Measurements from ENCODE around the gene RPL38. TPM values are rescaled to one million over a fixed set of nuclear protein-coding genes. Genes with fewer than 3 reads are reported as not detected.

The RPL38 gene
- total and polyA plus RNA-seq, 2 experiments from 2014 or later, result 286 to 5,312 TPM

DNA sequence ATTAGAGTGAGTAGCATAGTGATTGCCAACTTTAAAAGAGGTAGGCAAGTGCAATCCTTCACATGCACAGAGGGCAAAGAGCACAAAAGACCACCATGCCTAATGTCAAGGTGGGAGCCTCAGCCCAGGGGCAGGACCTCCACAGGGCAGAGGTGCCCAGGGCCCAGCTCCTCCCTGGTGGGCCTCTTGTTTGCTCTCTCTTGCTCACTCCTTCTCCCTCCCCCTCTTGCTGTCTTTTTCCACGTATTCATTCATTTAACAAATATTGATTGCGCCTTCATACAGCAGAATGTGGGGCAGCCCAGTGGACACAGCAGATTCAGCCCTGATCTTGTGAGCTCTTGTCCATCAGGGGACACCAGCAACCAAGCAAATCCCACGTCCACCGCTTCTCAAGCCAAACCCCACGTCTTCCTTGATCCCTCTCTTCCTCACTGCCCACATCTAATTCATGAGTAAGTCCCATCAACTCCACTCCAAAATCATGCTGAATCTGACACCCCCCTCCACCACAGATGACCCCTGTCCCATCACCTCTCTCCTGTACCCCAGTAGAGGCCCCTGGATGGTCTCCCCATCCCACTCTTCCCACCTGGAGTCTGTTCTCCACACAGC is 44.1 kb upstream of the RPL38 start:
- Histone ChIP-seq H3K4me2 (no peak overlapping the region), H3K4me3 (no peak overlapping the region), H3K9me2 (ENCODE audit: insufficient read depth) (no peaks in the 10 kb centered on the region; the same call in 1 of the 2 replicates), H3K27ac (ENCODE audit: low read depth) (no peak overlapping the region), H3F3A (replicated peaks; ENCODE audit: low read depth) (no peaks in the 10 kb centered on the region), H3K27me3 (ENCODE audit: insufficient read depth) (no peaks in the 10 kb centered on the region), H4K20me1 (replicated peaks; ENCODE audit: insufficient read depth) (no peaks in the 10 kb centered on the region), H2AFZ (no peak overlapping the region), H3K79me2 (replicated peaks; ENCODE audit: insufficient read depth) (no peaks in the 10 kb centered on the region), H3K4me1 (ENCODE audit: insufficient read depth) (no peaks in the 10 kb centered on the region), H3K36me3 (ENCODE audit: insufficient read depth) (no peaks in the 10 kb centered on the region)
- DNase-seq (ENCODE audit: low spot score) (no peak), ATAC-seq (no peak)
- Mint-ChIP-seq H3K36me3 (ENCODE audit: low read depth) (no peaks in the 10 kb centered on the region), H3K9me3 (peaks cover 5% of the 10 kb centered on the region; the same call in 1 of the 3 replicates), H3K4me3 (no peak overlapping the region), H3K4me1 (peaks cover 4% of the 10 kb centered on the region; the same call in 2 of the 3 replicates), H3K27ac (no peak overlapping the region), H3K27me3 (ENCODE audit: insufficient read depth, low read depth, poor library complexity) (peaks cover 2% of the 10 kb centered on the region)
- TF ChIP-seq POLR2AphosphoS5 (IDR thresholded peaks at IDR 0.05; ENCODE audit: low read depth), result no peak
- no peak for TF ChIP-seq ZNF331 (CRISPR knock-in tag; IDR thresholded peaks at IDR 0.05; ENCODE audit: low read depth)
- TF ChIP-seq JUNB (IDR thresholded peaks at IDR 0.05; ENCODE audit: unreplicated experiment), result no peak
- no peak for TF ChIP-seq NANOG (IDR thresholded peaks at IDR 0.05; ENCODE audit: borderline replicate concordance)
- TF ChIP-seq ZNF114 (CRISPR knock-in tag; IDR thresholded peaks at IDR 0.05), result no peak
- TF ChIP-seq STAT1 (IDR thresholded peaks at IDR 0.05; ENCODE audit: unreplicated experiment), result no peak
- TF ChIP-seq, protein P1, sequence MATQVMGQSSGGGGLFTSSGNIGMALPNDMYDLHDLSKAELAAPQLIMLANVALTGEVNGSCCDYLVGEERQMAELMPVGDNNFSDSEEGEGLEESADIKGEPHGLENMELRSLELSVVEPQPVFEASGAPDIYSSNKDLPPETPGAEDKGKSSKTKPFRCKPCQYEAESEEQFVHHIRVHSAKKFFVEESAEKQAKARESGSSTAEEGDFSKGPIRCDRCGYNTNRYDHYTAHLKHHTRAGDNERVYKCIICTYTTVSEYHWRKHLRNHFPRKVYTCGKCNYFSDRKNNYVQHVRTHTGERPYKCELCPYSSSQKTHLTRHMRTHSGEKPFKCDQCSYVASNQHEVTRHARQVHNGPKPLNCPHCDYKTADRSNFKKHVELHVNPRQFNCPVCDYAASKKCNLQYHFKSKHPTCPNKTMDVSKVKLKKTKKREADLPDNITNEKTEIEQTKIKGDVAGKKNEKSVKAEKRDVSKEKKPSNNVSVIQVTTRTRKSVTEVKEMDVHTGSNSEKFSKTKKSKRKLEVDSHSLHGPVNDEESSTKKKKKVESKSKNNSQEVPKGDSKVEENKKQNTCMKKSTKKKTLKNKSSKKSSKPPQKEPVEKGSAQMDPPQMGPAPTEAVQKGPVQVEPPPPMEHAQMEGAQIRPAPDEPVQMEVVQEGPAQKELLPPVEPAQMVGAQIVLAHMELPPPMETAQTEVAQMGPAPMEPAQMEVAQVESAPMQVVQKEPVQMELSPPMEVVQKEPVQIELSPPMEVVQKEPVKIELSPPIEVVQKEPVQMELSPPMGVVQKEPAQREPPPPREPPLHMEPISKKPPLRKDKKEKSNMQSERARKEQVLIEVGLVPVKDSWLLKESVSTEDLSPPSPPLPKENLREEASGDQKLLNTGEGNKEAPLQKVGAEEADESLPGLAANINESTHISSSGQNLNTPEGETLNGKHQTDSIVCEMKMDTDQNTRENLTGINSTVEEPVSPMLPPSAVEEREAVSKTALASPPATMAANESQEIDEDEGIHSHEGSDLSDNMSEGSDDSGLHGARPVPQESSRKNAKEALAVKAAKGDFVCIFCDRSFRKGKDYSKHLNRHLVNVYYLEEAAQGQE (IDR thresholded peaks at IDR 0.05; ENCODE audit: unreplicated experiment), result no peak
- TF ChIP-seq CREB1 (CRISPR knock-in tag; IDR thresholded peaks at IDR 0.05; ENCODE audit: low read depth), result no peak
- no peak for TF ChIP-seq EZH2phosphoT487 (IDR thresholded peaks at IDR 0.05; ENCODE audit: unreplicated experiment)
- no peak for TF ChIP-seq EZH2 (IDR thresholded peaks at IDR 0.05; ENCODE audit: low read depth, unreplicated experiment)
- TF ChIP-seq, protein P2, sequence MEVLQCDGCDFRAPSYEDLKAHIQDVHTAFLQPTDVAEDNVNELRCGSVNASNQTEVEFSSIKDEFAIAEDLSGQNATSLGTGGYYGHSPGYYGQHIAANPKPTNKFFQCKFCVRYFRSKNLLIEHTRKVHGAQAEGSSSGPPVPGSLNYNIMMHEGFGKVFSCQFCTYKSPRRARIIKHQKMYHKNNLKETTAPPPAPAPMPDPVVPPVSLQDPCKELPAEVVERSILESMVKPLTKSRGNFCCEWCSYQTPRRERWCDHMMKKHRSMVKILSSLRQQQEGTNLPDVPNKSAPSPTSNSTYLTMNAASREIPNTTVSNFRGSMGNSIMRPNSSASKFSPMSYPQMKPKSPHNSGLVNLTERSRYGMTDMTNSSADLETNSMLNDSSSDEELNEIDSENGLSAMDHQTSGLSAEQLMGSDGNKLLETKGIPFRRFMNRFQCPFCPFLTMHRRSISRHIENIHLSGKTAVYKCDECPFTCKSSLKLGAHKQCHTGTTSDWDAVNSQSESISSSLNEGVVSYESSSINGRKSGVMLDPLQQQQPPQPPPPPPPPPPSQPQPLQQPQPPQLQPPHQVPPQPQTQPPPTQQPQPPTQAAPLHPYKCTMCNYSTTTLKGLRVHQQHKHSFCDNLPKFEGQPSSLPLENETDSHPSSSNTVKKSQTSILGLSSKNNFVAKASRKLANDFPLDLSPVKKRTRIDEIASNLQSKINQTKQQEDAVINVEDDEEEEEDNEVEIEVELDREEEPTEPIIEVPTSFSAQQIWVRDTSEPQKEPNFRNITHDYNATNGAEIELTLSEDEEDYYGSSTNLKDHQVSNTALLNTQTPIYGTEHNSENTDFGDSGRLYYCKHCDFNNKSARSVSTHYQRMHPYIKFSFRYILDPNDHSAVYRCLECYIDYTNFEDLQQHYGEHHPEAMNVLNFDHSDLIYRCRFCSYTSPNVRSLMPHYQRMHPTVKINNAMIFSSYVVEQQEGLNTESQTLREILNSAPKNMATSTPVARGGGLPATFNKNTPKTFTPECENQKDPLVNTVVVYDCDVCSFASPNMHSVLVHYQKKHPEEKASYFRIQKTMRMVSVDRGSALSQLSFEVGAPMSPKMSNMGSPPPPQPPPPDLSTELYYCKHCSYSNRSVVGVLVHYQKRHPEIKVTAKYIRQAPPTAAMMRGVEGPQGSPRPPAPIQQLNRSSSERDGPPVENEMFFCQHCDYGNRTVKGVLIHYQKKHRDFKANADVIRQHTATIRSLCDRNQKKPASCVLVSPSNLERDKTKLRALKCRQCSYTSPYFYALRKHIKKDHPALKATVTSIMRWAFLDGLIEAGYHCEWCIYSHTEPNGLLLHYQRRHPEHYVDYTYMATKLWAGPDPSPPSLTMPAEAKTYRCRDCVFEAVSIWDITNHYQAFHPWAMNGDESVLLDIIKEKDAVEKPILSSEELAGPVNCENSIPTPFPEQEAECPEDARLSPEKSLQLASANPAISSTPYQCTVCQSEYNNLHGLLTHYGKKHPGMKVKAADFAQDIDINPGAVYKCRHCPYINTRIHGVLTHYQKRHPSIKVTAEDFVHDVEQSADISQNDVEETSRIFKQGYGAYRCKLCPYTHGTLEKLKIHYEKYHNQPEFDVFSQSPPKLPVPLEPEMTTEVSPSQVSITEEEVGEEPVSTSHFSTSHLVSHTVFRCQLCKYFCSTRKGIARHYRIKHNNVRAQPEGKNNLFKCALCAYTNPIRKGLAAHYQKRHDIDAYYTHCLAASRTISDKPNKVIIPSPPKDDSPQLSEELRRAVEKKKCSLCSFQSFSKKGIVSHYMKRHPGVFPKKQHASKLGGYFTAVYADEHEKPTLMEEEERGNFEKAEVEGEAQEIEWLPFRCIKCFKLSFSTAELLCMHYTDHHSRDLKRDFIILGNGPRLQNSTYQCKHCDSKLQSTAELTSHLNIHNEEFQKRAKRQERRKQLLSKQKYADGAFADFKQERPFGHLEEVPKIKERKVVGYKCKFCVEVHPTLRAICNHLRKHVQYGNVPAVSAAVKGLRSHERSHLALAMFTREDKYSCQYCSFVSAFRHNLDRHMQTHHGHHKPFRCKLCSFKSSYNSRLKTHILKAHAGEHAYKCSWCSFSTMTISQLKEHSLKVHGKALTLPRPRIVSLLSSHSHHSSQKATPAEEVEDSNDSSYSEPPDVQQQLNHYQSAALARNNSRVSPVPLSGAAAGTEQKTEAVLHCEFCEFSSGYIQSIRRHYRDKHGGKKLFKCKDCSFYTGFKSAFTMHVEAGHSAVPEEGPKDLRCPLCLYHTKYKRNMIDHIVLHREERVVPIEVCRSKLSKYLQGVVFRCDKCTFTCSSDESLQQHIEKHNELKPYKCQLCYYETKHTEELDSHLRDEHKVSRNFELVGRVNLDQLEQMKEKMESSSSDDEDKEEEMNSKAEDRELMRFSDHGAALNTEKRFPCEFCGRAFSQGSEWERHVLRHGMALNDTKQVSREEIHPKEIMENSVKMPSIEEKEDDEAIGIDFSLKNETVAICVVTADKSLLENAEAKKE (CRISPR knock-in tag; IDR thresholded peaks at IDR 0.05), result no peak
- TF ChIP-seq, protein P3, sequence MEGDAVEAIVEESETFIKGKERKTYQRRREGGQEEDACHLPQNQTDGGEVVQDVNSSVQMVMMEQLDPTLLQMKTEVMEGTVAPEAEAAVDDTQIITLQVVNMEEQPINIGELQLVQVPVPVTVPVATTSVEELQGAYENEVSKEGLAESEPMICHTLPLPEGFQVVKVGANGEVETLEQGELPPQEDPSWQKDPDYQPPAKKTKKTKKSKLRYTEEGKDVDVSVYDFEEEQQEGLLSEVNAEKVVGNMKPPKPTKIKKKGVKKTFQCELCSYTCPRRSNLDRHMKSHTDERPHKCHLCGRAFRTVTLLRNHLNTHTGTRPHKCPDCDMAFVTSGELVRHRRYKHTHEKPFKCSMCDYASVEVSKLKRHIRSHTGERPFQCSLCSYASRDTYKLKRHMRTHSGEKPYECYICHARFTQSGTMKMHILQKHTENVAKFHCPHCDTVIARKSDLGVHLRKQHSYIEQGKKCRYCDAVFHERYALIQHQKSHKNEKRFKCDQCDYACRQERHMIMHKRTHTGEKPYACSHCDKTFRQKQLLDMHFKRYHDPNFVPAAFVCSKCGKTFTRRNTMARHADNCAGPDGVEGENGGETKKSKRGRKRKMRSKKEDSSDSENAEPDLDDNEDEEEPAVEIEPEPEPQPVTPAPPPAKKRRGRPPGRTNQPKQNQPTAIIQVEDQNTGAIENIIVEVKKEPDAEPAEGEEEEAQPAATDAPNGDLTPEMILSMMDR (conservative IDR thresholded peaks at IDR 0.05; ENCODE audit: low read depth in 2 of 2), result no peak
- TF ChIP-seq, protein P4, sequence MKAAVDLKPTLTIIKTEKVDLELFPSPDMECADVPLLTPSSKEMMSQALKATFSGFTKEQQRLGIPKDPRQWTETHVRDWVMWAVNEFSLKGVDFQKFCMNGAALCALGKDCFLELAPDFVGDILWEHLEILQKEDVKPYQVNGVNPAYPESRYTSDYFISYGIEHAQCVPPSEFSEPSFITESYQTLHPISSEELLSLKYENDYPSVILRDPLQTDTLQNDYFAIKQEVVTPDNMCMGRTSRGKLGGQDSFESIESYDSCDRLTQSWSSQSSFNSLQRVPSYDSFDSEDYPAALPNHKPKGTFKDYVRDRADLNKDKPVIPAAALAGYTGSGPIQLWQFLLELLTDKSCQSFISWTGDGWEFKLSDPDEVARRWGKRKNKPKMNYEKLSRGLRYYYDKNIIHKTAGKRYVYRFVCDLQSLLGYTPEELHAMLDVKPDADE (IDR thresholded peaks at IDR 0.05), result no peak

Measured in GM23338 (cell line).